Iris pigment epithelial cell (primary cell): ENCODE measurements around the gene DIAPH2.
"Not testable (repeated sequence)": the region's sequence is repeated elsewhere in the genome, so short reads cannot be mapped to it uniquely, and the experiment has no call there.

Source experiments
- DNase-seq: peaks from one replicate; pipeline ENCODE4 v3.0.0-alpha.2; 2011; ENCODE audit warnings: low read depth

Gene DIAPH2

GRCh38 chrX:97380200-97380599 is 695.6 kb downstream of the DIAPH2 start:
- DNase-seq, result no peak

GRCh38 chrX:97384685-97385084 is 700.0 kb downstream of the DIAPH2 start:
- DNase-seq, result no peak

GRCh38 chrX:97387004-97387403 is 702.4 kb downstream of the DIAPH2 start:
- DNase-seq, result no peak

- DNase-seq, result peak; percentile 86
These were observed 705.1 kb downstream of the DIAPH2 start for GRCh38 chrX:97389761-97390192.

- peak; percentile 82 for DNase-seq
These were observed 712.7 kb downstream of the DIAPH2 start for GRCh38 chrX:97397371-97397770.

GRCh38 chrX:97398030-97398551 is 713.4 kb downstream of the DIAPH2 start:
- peak; percentile 69 for DNase-seq

GRCh38 chrX:97399400-97399799 is 714.8 kb downstream of the DIAPH2 start:
- peak; percentile 89 for DNase-seq

- DNase-seq, result no peak
These were observed 715.9 kb downstream of the DIAPH2 start for GRCh38 chrX:97400492-97400891.

- no peak for DNase-seq
These were observed 716.5 kb downstream of the DIAPH2 start for GRCh38 chrX:97401154-97401553.

GRCh38 chrX:97401586-97402136 is 717.0 kb downstream of the DIAPH2 start:
- DNase-seq, result peak; percentile 44

GRCh38 chrX:97402333-97402732 is 717.7 kb downstream of the DIAPH2 start:
- peak; percentile 22 for DNase-seq

GRCh38 chrX:97402903-97403302 is 718.3 kb downstream of the DIAPH2 start:
- no peak for DNase-seq

GRCh38 chrX:97405031-97405660 is 720.5 kb downstream of the DIAPH2 start:
- DNase-seq, result peak; percentile 55

- DNase-seq, result not testable (repeated sequence)
These were observed 725.2 kb downstream of the DIAPH2 start for GRCh38 chrX:97409632-97410415.

GRCh38 chrX:97416461-97416860 is 731.8 kb downstream of the DIAPH2 start:
- DNase-seq, result no peak

GRCh38 chrX:97429101-97429500 is 744.5 kb downstream of the DIAPH2 start:
- DNase-seq, result no peak

- no peak for DNase-seq
These were observed 746.6 kb downstream of the DIAPH2 start for GRCh38 chrX:97431281-97431680.

- no peak for DNase-seq
These were observed 761.7 kb downstream of the DIAPH2 start for GRCh38 chrX:97446298-97446882.

GRCh38 chrX:97447306-97447705 is 762.7 kb downstream of the DIAPH2 start:
- no peak for DNase-seq

- DNase-seq, result no peak
These were observed 767.6 kb downstream of the DIAPH2 start for GRCh38 chrX:97452283-97452682.

- no peak for DNase-seq
These were observed 777.1 kb downstream of the DIAPH2 start for GRCh38 chrX:97461763-97462162.

- DNase-seq, result no peak
These were observed 786.4 kb downstream of the DIAPH2 start for GRCh38 chrX:97471071-97471470.

- DNase-seq, result no peak
These were observed 790.3 kb downstream of the DIAPH2 start for GRCh38 chrX:97474933-97475332.
